H1 (cell line): ENCODE data around the gene ANKDD1A. TPM values are rescaled to one million over a fixed set of nuclear protein-coding genes. Genes with fewer than 3 reads are reported as not detected.

Experiments used
- ATF3 ChIP-seq: IDR thresholded peaks from 2 replicates; pipeline ENCODE4 v1.6.1; 2011; ENCODE audit warnings: low read depth, mild to moderate bottlenecking, low read length; ENCODE audit not compliant: insufficient read depth
- BRCA1 ChIP-seq: IDR thresholded peaks from 2 replicates; pipeline ENCODE4 v1.6.1; 2012; ENCODE audit warnings: low read depth, low read length, improper control_type of control experiment
- CHD7 ChIP-seq: fragments of 300-600 bp; sonication (generic); IDR thresholded peaks from 2 replicates; pipeline ENCODE4 v1.7.1; 2012; ENCODE audit warnings: low read length, moderate library complexity, mild to moderate bottlenecking, inconsistent platforms; ENCODE audit not compliant: insufficient replicate concordance
- E2F6 ChIP-seq: IDR thresholded peaks from 2 replicates; pipeline ENCODE4 v1.6.1; 2012; ENCODE audit warnings: inconsistent platforms
- EP300 ChIP-seq, 2 experiments: IDR thresholded peaks; 1 replicate in 1 of 2; 2 replicates in 1 of 2; pipeline ENCODE4 v1.6.1; 2011 to 2012; ENCODE audit warnings: low read depth in 2 of 2, low read length in 2 of 2, mild to moderate bottlenecking in 2 of 2, borderline replicate concordance in 1 of 2, inconsistent platforms in 1 of 2, moderate library complexity in 1 of 2
- RNF2 ChIP-seq: fragments of 200-900, 300-1000 bp; sonication (generic); IDR thresholded peaks from 2 replicates; pipeline ENCODE4 v1.7.1; 2016; ENCODE audit warnings: borderline replicate concordance, low read depth, mild to moderate bottlenecking, antibody characterized with exemption, low read length; ENCODE audit not compliant: poor library complexity, severe bottlenecking; ENCODE audit errors: missing control alignments
- USF2 ChIP-seq: IDR thresholded peaks from 2 replicates; pipeline ENCODE4 v1.6.1; 2011; ENCODE audit warnings: low read length, improper control_type of control experiment
- polyA plus RNA-seq, 7 experiments: library from polyadenylated mRNA; depleted of rRNA in 3 of 7; stranded (reverse) in 5 of 7; unstranded in 2 of 7; fragments of >200 nt in 5 of 7; fragments of 200-250 nt in 2 of 7; gene quantifications; 1 replicate in 5 of 7; 2 replicates in 1 of 7; 4 replicates in 1 of 7; pipeline versions ENCODE4 v1.2.1 to v1.2.3, GENCODE V29; 2011 to 2013; ENCODE audit warnings: missing spikeins in 2 of 7, mixed read lengths in 2 of 7
- total RNA-seq: library from RNA; stranded (reverse); fragmentation: NEBNext Ultra II Directional; extraction: Animal tissue kit (Norgen Biotek cat#: 25700); gene quantifications from 2 replicates; pipeline ENCODE4 v1.2.1, GENCODE V29; 2021

The ANKDD1A gene
- total and polyA plus RNA-seq, 2 of the 8 experiments (the other 6 are each of a cell fraction or from before 2014, with no cell fraction given) = 4.1 to 5.0 TPM

DNA sequence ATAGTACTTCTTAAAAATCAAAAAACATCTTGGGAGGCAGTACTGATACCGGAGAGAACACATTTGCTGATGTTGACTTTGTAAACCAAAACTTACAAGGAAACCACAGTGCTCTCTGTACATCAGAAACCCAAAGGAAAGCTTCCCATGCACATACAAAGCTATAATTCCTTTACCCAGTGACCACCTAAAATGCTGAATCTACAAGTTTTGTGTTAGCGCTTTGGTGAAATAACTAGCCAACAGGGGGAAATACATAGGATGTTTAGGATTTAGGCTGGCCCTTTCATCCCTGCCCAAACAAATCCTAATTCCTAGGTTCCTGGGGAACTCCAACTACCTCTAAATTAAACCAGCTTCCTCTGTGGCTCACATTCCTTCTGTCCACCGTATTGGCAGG lies 93.3 kb downstream of the ANKDD1A start (continued):
- no peak for TF ChIP-seq CHD7
- TF ChIP-seq EP300 (IDR thresholded peaks at IDR 0.05; ENCODE audit: borderline replicate concordance in 1 of 2, low read depth in 2 of 2, low read length in 2 of 2) = no peak
- no peak for TF ChIP-seq E2F6
- TF ChIP-seq ATF3 = no peak
- no peak for TF ChIP-seq BRCA1
- TF ChIP-seq RNF2 = no peak
- no peak for TF ChIP-seq USF2
